ENCODE results near the gene KCNH1.

KCNH1 gene

DNA sequence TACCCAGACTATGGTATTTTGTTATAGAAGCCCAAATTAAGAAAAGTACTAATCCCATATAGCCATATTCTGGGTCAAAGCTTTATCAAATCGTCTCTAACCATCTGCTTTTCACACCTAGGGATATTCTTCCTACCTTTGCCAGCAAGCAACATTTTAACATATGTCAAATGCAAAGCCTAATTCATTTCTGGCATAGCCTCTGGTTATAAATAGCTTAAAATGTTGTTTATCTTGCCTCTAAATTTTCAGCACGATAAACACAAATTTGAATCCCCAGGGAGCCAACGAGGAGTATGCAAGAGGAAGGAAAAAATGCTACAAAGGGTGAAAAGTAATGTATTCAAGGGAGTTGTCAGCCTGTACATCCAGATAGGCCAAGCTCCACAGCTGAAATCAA, 357.2 kb downstream of the KCNH1 start:
- no peak overlapping the region for H3K4me3 ChIP-seq (ENCODE audit: low read depth, low read length)
- DNase-seq (ENCODE audit: low read depth): no peak
- no peak for TF ChIP-seq CTCF (IDR thresholded peaks at IDR 0.05; ENCODE audit: control insufficient read depth, extremely low read depth, insufficient read depth)

DNA sequence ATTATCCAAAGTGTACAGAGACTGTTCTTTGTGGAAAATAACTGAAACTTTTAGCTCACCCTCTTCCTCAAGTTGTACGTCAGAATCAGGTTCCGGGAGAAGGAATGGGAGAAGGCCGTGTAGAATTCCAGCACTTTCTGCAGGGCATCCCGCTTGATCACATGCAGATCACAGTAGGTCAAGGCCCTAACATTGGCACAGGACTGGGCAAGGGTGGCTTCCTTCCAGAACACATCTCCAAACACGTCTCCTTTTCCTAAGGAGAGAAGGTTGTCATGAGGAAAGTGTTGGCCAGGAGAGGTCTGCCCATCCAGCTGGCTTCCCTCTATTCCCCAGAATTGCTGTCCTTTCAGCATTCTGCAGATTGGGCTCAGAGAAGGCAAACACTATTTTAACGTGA, 358.7 kb downstream of the KCNH1 start:
- DNase-seq (ENCODE audit: low read depth): no peak
- TF ChIP-seq CTCF (IDR thresholded peaks at IDR 0.05; ENCODE audit: control insufficient read depth, extremely low read depth, insufficient read depth): no peak

GRCh38 chr1:210773450-210773849, 360.5 kb downstream of the KCNH1 start:
- DNase-seq (ENCODE audit: low read depth): no peak
- H3K4me3 ChIP-seq (ENCODE audit: low read depth, low read length): no peak overlapping the region
- TF ChIP-seq CTCF (IDR thresholded peaks at IDR 0.05; ENCODE audit: control insufficient read depth, extremely low read depth, insufficient read depth): no peak

More for the DNA sequence above, 358.7 kb downstream of the KCNH1 start:
- H3K4me3 ChIP-seq (ENCODE audit: low read depth, low read length): no peak overlapping the region

DNA sequence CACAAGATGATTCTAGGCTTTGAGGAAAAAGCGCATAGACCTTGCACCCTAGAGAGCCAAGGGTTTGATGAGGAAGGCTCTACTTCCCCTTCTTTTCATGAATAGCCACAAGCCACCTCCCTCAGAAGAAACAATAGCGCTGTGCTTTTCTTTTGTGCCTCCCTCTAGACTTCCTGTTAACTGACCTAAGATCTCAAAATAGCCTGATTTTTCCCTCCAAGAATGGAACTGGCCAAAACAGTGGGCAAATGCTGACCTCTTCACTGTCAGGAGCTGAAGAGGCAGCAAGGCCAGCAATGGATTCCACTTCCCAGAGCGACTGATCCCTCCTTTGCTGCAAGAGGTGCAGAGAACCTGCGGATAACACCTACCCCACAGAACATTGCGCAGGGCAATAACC, 362.8 kb downstream of the KCNH1 start:
- no peak overlapping the region for H3K4me3 ChIP-seq (ENCODE audit: low read depth, low read length)
- no peak for TF ChIP-seq CTCF (IDR thresholded peaks at IDR 0.05; ENCODE audit: control insufficient read depth, extremely low read depth, insufficient read depth)
- DNase-seq (ENCODE audit: low read depth): no peak

- TF ChIP-seq CTCF (IDR thresholded peaks at IDR 0.05; ENCODE audit: control insufficient read depth, extremely low read depth, insufficient read depth): no peak
- H3K4me3 ChIP-seq (ENCODE audit: low read depth, low read length): no peak overlapping the region
- DNase-seq (ENCODE audit: low read depth): no peak
These were observed 363.5 kb downstream of the KCNH1 start for GRCh38 chr1:210770396-210770984.

GRCh38 chr1:210769473-210769872, 364.5 kb downstream of the KCNH1 start:
- no peak overlapping the region for H3K4me3 ChIP-seq (ENCODE audit: low read depth, low read length)
- no peak for DNase-seq (ENCODE audit: low read depth)
- no peak for TF ChIP-seq CTCF (IDR thresholded peaks at IDR 0.05; ENCODE audit: control insufficient read depth, extremely low read depth, insufficient read depth)

GRCh38 chr1:210764536-210764935, 369.4 kb downstream of the KCNH1 start:
- TF ChIP-seq CTCF (IDR thresholded peaks at IDR 0.05; ENCODE audit: control insufficient read depth, extremely low read depth, insufficient read depth): no peak
- H3K4me3 ChIP-seq (ENCODE audit: low read depth, low read length): no peak overlapping the region

More at GRCh38 chr1:210764536-210764935, 369.4 kb downstream of the KCNH1 start:
- DNase-seq (ENCODE audit: low read depth): no peak

Measured in LNCaP clone FGC (cell line).